H1 (cell line): ENCODE measurements around the gene GALNT1. TPM values are rescaled to one million over a fixed set of nuclear protein-coding genes. Genes with fewer than 3 reads are reported as not detected.

ENCODE experiments used
- CTCF ChIA-PET: fragments of 300-600 bp; sonication (Branson Sonifier 250); formaldehyde crosslinking; loops from one replicate; lab custom pipeline; 2021; ENCODE audit not compliant: partially characterized antibody; lab: Charles Lee
- POLR2A ChIA-PET: fragments of 300-600 bp; sonication (Branson Sonifier 250); formaldehyde crosslinking; loops from one replicate; lab custom pipeline; 2021; ENCODE audit warnings: inconsistent platforms; ENCODE audit not compliant: partially characterized antibody; lab: Charles Lee
- DNase-seq, 2 experiments: peaks; one replicate each; pipeline versions ENCODE4 v3.0.0 to v3.0.0-alpha.2; 2010 to 2022; ENCODE audit warnings: low spot score in 2 of 2, low read depth in 1 of 2, mixed read lengths in 1 of 2
- FAIRE-seq: peaks from 2 replicates; lab custom pipeline; 2011; peaks lifted over from hg19 to GRCh38; lab: Jason Lieb, UNC
- H2AFZ ChIP-seq: 2 replicates; pipeline ENCODE4 v1.8.1; 2012; ENCODE audit warnings: low read length, inconsistent platforms
- H2AK5ac ChIP-seq: 2 replicates; pipeline ENCODE4 v1.6.1; 2013; ENCODE audit warnings: low read depth, low read length
- H2BK120ac ChIP-seq: replicated peaks from 2 replicates; pipeline ENCODE3; 2013; ENCODE audit warnings: low read depth, low read length, inconsistent platforms
- H2BK12ac ChIP-seq: 2 replicates; pipeline ENCODE4 v1.6.1; 2013; ENCODE audit warnings: low read depth, low read length
- H2BK15ac ChIP-seq: 2 replicates; pipeline ENCODE4 v1.6.1; 2013; ENCODE audit warnings: low read length
- H2BK20ac ChIP-seq: 2 replicates; pipeline ENCODE4 v1.6.1; 2013; ENCODE audit warnings: low read length
- H2BK5ac ChIP-seq: 2 replicates; pipeline ENCODE4 v1.6.1; 2013; ENCODE audit warnings: low read depth, low read length
- H3K14ac ChIP-seq: 2 replicates; pipeline ENCODE4 v1.6.1; 2013; ENCODE audit warnings: inconsistent platforms; ENCODE audit not compliant: insufficient read length
- H3K18ac ChIP-seq: 2 replicates; pipeline ENCODE4 v1.6.1; 2013; ENCODE audit warnings: low read length; ENCODE audit errors: extremely low read depth
- H3K23ac ChIP-seq: 2 replicates; pipeline ENCODE4 v1.6.1; 2013; ENCODE audit warnings: inconsistent platforms; ENCODE audit not compliant: insufficient read length
- H3K23me2 ChIP-seq: 2 replicates; pipeline ENCODE4 v1.6.1; 2013; ENCODE audit warnings: low read depth, low read length
- H3K27ac ChIP-seq: 2 replicates; pipeline ENCODE4 v1.6.1; 2011; ENCODE audit warnings: low read depth, low read length, inconsistent platforms
- H3K27me3 ChIP-seq, 4 experiments: replicated peaks in 1 of 4; 1 replicate in 1 of 4; 2 replicates in 3 of 4; pipeline versions ENCODE4 v1.6.1 to v1.8.1; 2011 to 2013; ENCODE audit warnings: low read length in 3 of 4, mild to moderate bottlenecking in 3 of 4, inconsistent platforms in 2 of 4, mixed read lengths in 2 of 4, moderate library complexity in 1 of 4; ENCODE audit not compliant: control insufficient read depth in 3 of 4, insufficient read depth in 3 of 4; ENCODE audit errors: extremely low read depth in 1 of 4
- H3K36me3 ChIP-seq, 4 experiments: 2 replicates each; pipeline versions ENCODE4 v1.6.1 to v1.8.1; 2011 to 2013; ENCODE audit warnings: mild to moderate bottlenecking in 4 of 4, low read length in 3 of 4, moderate library complexity in 2 of 4, control low read depth in 1 of 4, inconsistent platforms in 1 of 4; ENCODE audit not compliant: insufficient read depth in 4 of 4, control insufficient read depth in 2 of 4
- H3K4ac ChIP-seq: replicated peaks from 2 replicates; pipeline ENCODE3; 2013; ENCODE audit warnings: low read length, low read depth, mixed read lengths, inconsistent platforms; ENCODE audit not compliant: insufficient read length
- H3K4me1 ChIP-seq, 4 experiments: replicated peaks in 1 of 4; 1 replicate in 1 of 4; 2 replicates in 3 of 4; pipeline versions ENCODE4 v1.6.1 to v1.8.1; 2011 to 2013; ENCODE audit warnings: low read length in 3 of 4, inconsistent platforms in 2 of 4, mixed read lengths in 1 of 4; ENCODE audit not compliant: insufficient read depth in 4 of 4, control insufficient read depth in 3 of 4
- H3K4me2 ChIP-seq, 2 experiments: 2 replicates each; pipeline versions ENCODE4 v1.6.1 to v1.8.1; 2011 to 2013; ENCODE audit warnings: low read depth in 2 of 2, low read length in 2 of 2, control low read depth in 1 of 2, inconsistent platforms in 1 of 2, mild to moderate bottlenecking in 1 of 2; ENCODE audit not compliant: insufficient read depth in 1 of 2
- H3K4me3 ChIP-seq, 4 experiments: fragments of 200-600, 300-600 bp in 1 of 4; sonication (generic), shearing (Covaris generic), sonication (Bioruptor Twin) in 1 of 4; 2 replicates each; pipeline versions ENCODE4 v1.5.1 to v1.8.1; 2011 to 2016; ENCODE audit warnings: low read length in 4 of 4, low read depth in 3 of 4, control low read depth in 2 of 4, inconsistent platforms in 2 of 4, mild to moderate bottlenecking in 2 of 4, mixed read lengths in 1 of 4, moderate library complexity in 1 of 4; ENCODE audit not compliant: insufficient read depth in 2 of 4; ENCODE audit errors: extremely low read depth in 1 of 4
- H3K56ac ChIP-seq: replicated peaks from 2 replicates; pipeline ENCODE3; 2013; ENCODE audit warnings: low read depth, mild to moderate bottlenecking, mixed read lengths, low read length, inconsistent platforms; ENCODE audit not compliant: insufficient read length
- H3K79me1 ChIP-seq: 2 replicates; pipeline ENCODE4 v1.6.1; 2013; ENCODE audit warnings: low read depth, low read length, control low read depth
- H3K79me2 ChIP-seq, 2 experiments: 2 replicates each; pipeline versions ENCODE4 v1.6.1 to v1.8.1; 2012 to 2013; ENCODE audit warnings: low read length in 2 of 2, mild to moderate bottlenecking in 2 of 2, inconsistent platforms in 1 of 2; ENCODE audit not compliant: insufficient read depth in 2 of 2, control insufficient read depth in 1 of 2
- H3K9ac ChIP-seq, 4 experiments: replicated peaks in 1 of 4; 1 replicate in 1 of 4; 2 replicates in 3 of 4; pipeline versions ENCODE4 v1.6.1 to v1.8.1; 2011 to 2013; ENCODE audit warnings: low read depth in 3 of 4, low read length in 3 of 4, control low read depth in 2 of 4, mild to moderate bottlenecking in 2 of 4, moderate library complexity in 2 of 4, inconsistent platforms in 1 of 4; ENCODE audit errors: extremely low read depth in 1 of 4
- H3K9me3 ChIP-seq, 2 experiments: 2 replicates each; pipeline versions ENCODE4 v1.6.1 to v1.8.1; 2012 to 2013; ENCODE audit warnings: mild to moderate bottlenecking in 2 of 2, moderate library complexity in 2 of 2, control low read depth in 1 of 2, inconsistent platforms in 1 of 2, low read depth in 1 of 2, low read length in 1 of 2, mixed read lengths in 1 of 2; ENCODE audit not compliant: insufficient read depth in 2 of 2
- H4K20me1 ChIP-seq, 2 experiments: replicated peaks in 1 of 2; 2 replicates each; pipeline versions ENCODE3 to v1.8.1; 2011 to 2013; ENCODE audit warnings: inconsistent platforms in 2 of 2, low read length in 2 of 2, mild to moderate bottlenecking in 1 of 2; ENCODE audit not compliant: insufficient read depth in 2 of 2, control insufficient read depth in 1 of 2
- H4K5ac ChIP-seq: 2 replicates; pipeline ENCODE4 v1.6.1; 2013; ENCODE audit warnings: low read length, low read depth, mixed read lengths, inconsistent platforms; ENCODE audit not compliant: insufficient read length
- H4K8ac ChIP-seq: 2 replicates; pipeline ENCODE4 v1.8.0; 2013; ENCODE audit warnings: mild to moderate bottlenecking, moderate library complexity, low read length, inconsistent platforms; ENCODE audit not compliant: insufficient read depth; ENCODE audit errors: extremely low read depth
- H4K91ac ChIP-seq: replicated peaks from 2 replicates; pipeline ENCODE3; 2013; ENCODE audit warnings: low read length, mixed read lengths, inconsistent platforms; ENCODE audit not compliant: insufficient read length
- BACH1 ChIP-seq: IDR thresholded peaks from 2 replicates; pipeline ENCODE4 v1.6.1; 2012; ENCODE audit warnings: low read length, improper control_type of control experiment
- CREB1 ChIP-seq: IDR thresholded peaks from 2 replicates; pipeline ENCODE4 v1.6.1; 2012; ENCODE audit warnings: inconsistent platforms
- E2F6 ChIP-seq: IDR thresholded peaks from 2 replicates; pipeline ENCODE4 v1.6.1; 2012; ENCODE audit warnings: inconsistent platforms
- EZH2 ChIP-seq: fragments of 200-600 bp; sonication (generic); IDR thresholded peaks from 2 replicates; pipeline ENCODE4 v1.7.1; 2012; ENCODE audit warnings: low read depth, mild to moderate bottlenecking, moderate library complexity, low read length, inconsistent platforms; ENCODE audit not compliant: severe bottlenecking
- FOSL1 ChIP-seq: IDR thresholded peaks from 2 replicates; pipeline ENCODE4 v1.6.1; 2011; ENCODE audit warnings: mild to moderate bottlenecking, low read depth, low read length, moderate library complexity; ENCODE audit not compliant: insufficient read depth
- HDAC2 ChIP-seq, 2 experiments: fragments of 300-600 bp in 1 of 2; sonication (generic) in 1 of 2; IDR thresholded peaks; 2 replicates each; pipeline ENCODE4 v1.6.1; 2011 to 2012; ENCODE audit warnings: low read depth in 2 of 2, low read length in 2 of 2, mild to moderate bottlenecking in 2 of 2, moderate library complexity in 2 of 2, borderline replicate concordance in 1 of 2, inconsistent platforms in 1 of 2
- NANOG ChIP-seq: IDR thresholded peaks from 2 replicates; pipeline ENCODE4 v1.6.1; 2011; ENCODE audit warnings: low read length, low read depth, mild to moderate bottlenecking, inconsistent platforms; ENCODE audit not compliant: insufficient read depth, poor library complexity, severe bottlenecking
- NRF1 ChIP-seq: IDR thresholded peaks from 2 replicates; pipeline ENCODE4 v1.6.1; 2011; ENCODE audit warnings: mild to moderate bottlenecking, low read depth, low read length, improper control_type of control experiment
- PHF8 ChIP-seq: fragments of 200-600 bp; sonication (generic); conservative IDR thresholded peaks from 2 replicates; pipeline ENCODE4 v1.7.1; 2012; ENCODE audit warnings: low read depth, mild to moderate bottlenecking, inconsistent platforms, low read length, moderate library complexity
- POLR2A ChIP-seq, 2 experiments: IDR thresholded peaks; 1 replicate in 1 of 2; 2 replicates in 1 of 2; pipeline ENCODE4 v1.6.1; 2011; ENCODE audit warnings: low read depth in 2 of 2, low read length in 2 of 2, mild to moderate bottlenecking in 2 of 2; ENCODE audit errors: control extremely low read depth in 1 of 2
- POU5F1 ChIP-seq: IDR thresholded peaks from 2 replicates; pipeline ENCODE4 v1.6.1; 2011; ENCODE audit warnings: low read depth, mild to moderate bottlenecking, low read length, moderate library complexity
- RAD21 ChIP-seq, 2 experiments: IDR thresholded peaks in 1 of 2; conservative IDR thresholded peaks in 1 of 2; 2 replicates each; pipeline ENCODE4 v1.6.1; 2011; ENCODE audit warnings: low read depth in 2 of 2, low read length in 2 of 2, improper control_type of control experiment in 1 of 2, inconsistent platforms in 1 of 2, mild to moderate bottlenecking in 1 of 2, moderate library complexity in 1 of 2
- RBBP5 ChIP-seq: IDR thresholded peaks from 2 replicates; pipeline ENCODE4 v1.7.1; 2012; ENCODE audit warnings: low read depth, mild to moderate bottlenecking, inconsistent platforms, low read length, moderate library complexity, borderline replicate concordance
- SIRT6 ChIP-seq: IDR thresholded peaks from one replicate; pipeline ENCODE4 v1.7.1; 2012; ENCODE audit warnings: low read length, inconsistent platforms
- SP4 ChIP-seq: IDR thresholded peaks from 2 replicates; pipeline ENCODE4 v1.6.1; 2012; ENCODE audit warnings: low read length, inconsistent platforms
- polyA plus RNA-seq, 7 experiments: library from polyadenylated mRNA; depleted of rRNA in 3 of 7; stranded (reverse) in 5 of 7; unstranded in 2 of 7; fragments of >200 nt in 5 of 7; fragments of 200-250 nt in 2 of 7; gene quantifications; 1 replicate in 5 of 7; 2 replicates in 1 of 7; 4 replicates in 1 of 7; pipeline versions ENCODE4 v1.2.1 to v1.2.3, GENCODE V29; 2011 to 2013; ENCODE audit warnings: missing spikeins in 2 of 7, mixed read lengths in 2 of 7
- total RNA-seq: library from RNA; stranded (reverse); fragmentation: NEBNext Ultra II Directional; extraction: Animal tissue kit (Norgen Biotek cat#: 25700); gene quantifications from 2 replicates; pipeline ENCODE4 v1.2.1, GENCODE V29; 2021

The GALNT1 gene
- total and polyA plus RNA-seq, 2 of the 8 experiments (the other 6 are each of a cell fraction or from before 2014, with no cell fraction given), result 22.4 to 101 TPM

- Histone ChIP-seq H3K27ac (no peak overlapping the region), H4K5ac (no peak overlapping the region), H3K9me3 (no peaks in the 10 kb centered on the region), H3K4ac (no peak overlapping the region), H3K4me3 (no peak overlapping the region), H3K14ac (no peak overlapping the region), H2BK15ac (no peak overlapping the region), H3K79me2 (peaks cover 0 to 41% of the 10 kb centered on the region in 2 experiments; a peak in 2 of 4 replicates), H3K56ac (no peak overlapping the region), H3K36me3 (no peaks in the 10 kb centered on the region), H3K18ac (no peak overlapping the region), H4K20me1 (no peaks in the 10 kb centered on the region), H2AK5ac (no peak overlapping the region), H2BK120ac (no peak overlapping the region), H3K9ac (no peak overlapping the region), H4K8ac (no peak overlapping the region), H3K4me1 (peaks cover 2 to 6% (median 4%) of the 10 kb centered on the region in 4 experiments; a peak in 4 of 7 replicates), H2AFZ (no peak overlapping the region), H3K23ac (no peak overlapping the region), H3K79me1 (0 out of 2 replicates have a peak, but pooled peaks cover 2% of the 10 kb centered on the region), H2BK5ac (no peak overlapping the region), H3K27me3 (no peaks in the 10 kb centered on the region), H3K4me2 (no peak overlapping the region), H4K91ac (no peak overlapping the region), H3K23me2 (no peaks in the 10 kb centered on the region), H2BK20ac (no peak overlapping the region), H2BK12ac (no peak overlapping the region)
- POLR2A ChIA-PET, result interaction anchor here (0.7 kb wide), 1 partner anchor 278 kb away, joined by 3 read pairs; no protein-coding TSS in a partner anchor
- DNase-seq, result no peak
- no peak for FAIRE-seq
- CTCF ChIA-PET, result interaction anchor here (0.6 to 1.1 kb wide), 2 partner anchors 9 to 23 kb away, joined by 3 read pairs; no protein-coding TSS in a partner anchor
- TF ChIP-seq SP4 (no peak), PHF8 (no peak), BACH1 (no peak), POLR2A (IDR thresholded peaks at IDR 0.05; ENCODE audit: control extremely low read depth in 1 of 2, low read depth in 2 of 2, low read length in 2 of 2) (no peak), RAD21 (IDR thresholded peaks at IDR 0.05 in 1 of 2, conservative IDR thresholded peaks at IDR 0.05 in 1 of 2; ENCODE audit: low read depth in 2 of 2, low read length in 2 of 2) (no peak), HDAC2 (IDR thresholded peaks at IDR 0.05; ENCODE audit: borderline replicate concordance in 1 of 2, low read depth in 2 of 2, low read length in 2 of 2) (no peak), EZH2 (no peak), POU5F1 (no peak), NANOG (no peak), CREB1 (no peak), E2F6 (no peak), FOSL1 (no peak), SIRT6 (no peak), RBBP5 (no peak), NRF1 (no peak)
Measured at GRCh38 chr18:35618289-35618688, 36.7 kb downstream of the GALNT1 start.
